Fibroblast of pulmonary artery (primary cell): ENCODE data around the gene SEPTIN14.
"Not testable (repeated sequence)": the region's sequence is repeated elsewhere in the genome, so short reads cannot be mapped to it uniquely, and the experiment has no call there.

Experiments used
- DNase-seq: peaks from one replicate; pipeline ENCODE4 v3.0.0-alpha.2; 2010; ENCODE audit warnings: low read depth
- H3K4me3 ChIP-seq: replicated peaks from 2 replicates; pipeline ENCODE4 v1.5.1; 2011; ENCODE audit warnings: low read depth, mild to moderate bottlenecking, control low read depth, low read length, moderate library complexity
- CTCF ChIP-seq: IDR thresholded peaks from 2 replicates; pipeline ENCODE4 v1.5.1; 2011; ENCODE audit warnings: mild to moderate bottlenecking, control low read depth, low read length, inconsistent platforms; ENCODE audit errors: missing control alignments

Gene SEPTIN14

DNA sequence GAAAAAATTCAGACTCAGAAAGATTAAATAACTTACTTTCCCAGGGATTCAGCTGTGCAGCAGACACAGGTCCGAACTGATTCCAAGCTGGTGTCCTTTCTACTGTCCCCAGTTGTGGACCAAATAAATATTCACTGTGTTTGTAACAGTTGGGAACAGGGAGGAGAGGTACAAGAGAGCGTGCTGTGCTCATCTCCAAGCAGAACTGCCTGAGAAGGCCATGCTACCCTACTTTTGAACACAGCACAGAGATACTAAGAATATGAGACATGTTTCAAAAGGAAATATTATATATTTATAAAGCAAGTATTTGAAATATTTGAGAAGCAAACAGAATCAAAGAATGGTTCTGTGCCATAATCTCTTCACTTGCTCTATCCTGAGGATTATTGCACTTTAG, at the start of gene SEPTIN14:
TSS of gene SEPTIN14 (minus strand) at position 101 of the 400 bp plus-strand sequence. CDS start 756 bp downstream, outside the sequence.
- not testable (repeated sequence) for DNase-seq, H3K4me3 ChIP-seq

DNA sequence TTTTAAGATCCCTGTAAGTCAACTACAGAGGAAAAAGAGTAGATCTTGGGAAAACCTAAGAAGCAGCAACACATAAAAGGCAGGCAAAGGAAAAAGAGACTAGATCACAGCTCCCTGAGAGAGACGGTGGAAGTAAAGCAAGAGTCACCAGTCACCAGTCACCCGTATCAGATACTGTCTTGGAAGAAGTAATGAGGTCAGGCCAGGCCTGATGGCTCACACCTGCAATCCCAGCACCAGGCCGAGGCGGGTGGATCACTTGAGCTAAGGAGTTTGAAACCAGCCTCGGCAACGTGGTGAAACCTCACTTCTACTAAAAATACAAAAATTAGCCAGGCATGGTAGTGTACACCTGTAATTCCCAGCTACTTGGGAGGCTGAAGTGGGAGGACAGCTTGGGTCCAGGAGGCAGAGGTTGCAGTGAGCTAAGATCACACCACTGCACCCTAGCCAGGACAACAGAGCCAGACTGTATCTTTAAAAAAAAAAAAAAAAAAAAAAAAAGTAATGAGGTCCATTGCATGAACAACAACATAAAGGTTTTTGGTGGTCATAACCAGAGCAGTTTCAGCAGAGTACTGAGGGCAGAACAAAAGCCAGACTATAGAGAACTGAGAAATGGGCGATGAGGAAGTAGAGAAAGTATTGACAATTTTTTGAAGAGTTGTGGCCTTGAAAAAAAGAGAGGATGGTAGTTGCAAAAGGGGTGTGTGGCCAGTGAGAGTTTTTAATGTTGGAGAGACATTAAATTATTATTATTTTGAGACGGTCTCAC, 41.6 kb upstream of the SEPTIN14 start:
- TF ChIP-seq CTCF: no peak
- DNase-seq: no peak
- no peak overlapping the region for H3K4me3 ChIP-seq

DNA sequence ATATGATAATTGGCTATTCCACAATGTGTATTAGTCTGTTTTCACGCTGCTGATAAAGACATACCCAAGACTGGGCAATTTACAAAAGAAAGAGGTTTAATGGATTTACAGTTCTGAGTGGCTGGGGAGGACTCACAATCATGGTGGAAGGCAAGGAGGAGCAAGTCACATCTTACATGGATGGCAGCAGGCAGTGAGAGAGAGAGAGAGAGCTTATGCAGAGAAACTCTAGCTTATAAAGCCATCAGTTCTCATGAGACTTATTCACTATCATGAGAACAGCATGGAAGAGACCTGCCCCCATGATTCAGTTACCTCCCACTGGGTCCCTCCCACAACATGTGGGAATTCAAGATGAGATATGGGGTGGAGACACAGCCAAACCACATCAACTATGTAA, 38.5 kb upstream of the SEPTIN14 start:
- DNase-seq, H3K4me3 ChIP-seq: not testable (repeated sequence)

- no peak for TF ChIP-seq CTCF
- H3K4me3 ChIP-seq: no peak overlapping the region
- DNase-seq: peak; percentile 1
Measured at GRCh38 chr7:55898287-55898686, 35.7 kb upstream of the SEPTIN14 start.

DNA sequence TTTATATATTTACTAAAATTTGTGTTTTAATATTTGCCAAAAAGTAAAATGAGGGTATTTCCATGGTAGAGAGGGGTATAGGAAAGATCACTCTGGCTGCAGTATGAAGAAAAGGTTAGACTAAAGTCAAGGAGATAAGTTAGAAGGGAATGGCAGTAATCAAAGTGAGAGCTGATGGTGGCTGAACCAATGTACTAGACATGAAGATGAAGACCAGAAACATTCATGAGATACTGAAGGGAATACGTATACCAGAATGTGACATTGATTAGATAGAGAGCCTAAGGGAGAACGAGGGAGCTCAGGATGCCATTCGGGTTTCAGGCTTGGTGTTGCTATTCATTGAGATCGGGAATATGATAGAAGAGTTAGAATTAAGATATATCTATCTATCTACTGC, 32.5 kb upstream of the SEPTIN14 start:
- no peak for DNase-seq
- H3K4me3 ChIP-seq: no peak overlapping the region
- TF ChIP-seq CTCF: no peak

GRCh38 chr7:55893940-55894339, 31.4 kb upstream of the SEPTIN14 start:
- no peak for DNase-seq
- no peak for TF ChIP-seq CTCF
- no peak overlapping the region for H3K4me3 ChIP-seq

- DNase-seq: not testable (repeated sequence)
- peak overlapping the region; percentile 70 for H3K4me3 ChIP-seq
Measured at GRCh38 chr7:55888378-55888777, 25.8 kb upstream of the SEPTIN14 start.

DNA sequence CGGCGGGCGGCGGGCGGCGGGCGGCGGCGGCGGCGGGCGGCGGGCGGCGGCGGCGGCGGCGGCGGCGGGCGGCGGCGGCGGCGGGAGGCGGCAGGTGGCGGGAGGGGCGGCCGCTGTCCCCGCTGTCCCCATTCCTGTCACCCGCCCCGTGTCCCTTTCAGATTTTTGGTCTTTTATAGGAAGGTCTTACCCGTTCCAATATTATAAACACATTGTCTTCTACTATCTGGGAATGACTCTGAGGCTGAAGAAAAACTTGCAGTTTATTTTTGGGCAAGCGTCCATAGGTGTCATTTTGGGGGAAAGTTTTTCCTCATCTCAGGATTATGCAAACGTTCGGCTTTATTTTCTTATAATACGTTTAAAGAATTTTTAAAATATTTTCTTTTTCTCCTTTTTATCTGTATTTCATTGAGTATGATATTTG, 25.3 kb upstream of the SEPTIN14 start:
- DNase-seq: peak; percentile 10

More for the DNA sequence above, 25.3 kb upstream of the SEPTIN14 start:
- TF ChIP-seq CTCF: no peak
- H3K4me3 ChIP-seq: peak overlapping the region; percentile 70
